ENCODE results near the gene KCNQ1. TPM values are rescaled to one million over a fixed set of nuclear protein-coding genes. Genes with fewer than 3 reads are reported as not detected.

The KCNQ1 gene
- total RNA-seq, 4 donors from 2014 or later: 3.2 to 12.7 (median 5.5) TPM

- TF ChIP-seq CTCF (IDR thresholded peaks at IDR 0.05; ENCODE audit: low read depth): no peak
These were observed 408.6 kb downstream of the KCNQ1 start for GRCh38 chr11:2853401-2853800.

- no peak for TF ChIP-seq CTCF (IDR thresholded peaks at IDR 0.05; ENCODE audit: low read depth)
These were observed 409.3 kb downstream of the KCNQ1 start for GRCh38 chr11:2853997-2854560.

GRCh38 chr11:2855162-2855561 lies 410.4 kb downstream of the KCNQ1 start:
- TF ChIP-seq CTCF (IDR thresholded peaks at IDR 0.05; ENCODE audit: low read depth): no peak

- TF ChIP-seq CTCF (IDR thresholded peaks at IDR 0.05; ENCODE audit: low read depth): no peak
These were observed 412.5 kb downstream of the KCNQ1 start for GRCh38 chr11:2857276-2857675.

- TF ChIP-seq CTCF (IDR thresholded peaks at IDR 0.05; ENCODE audit: low read depth): no peak
These were observed 413.1 kb downstream of the KCNQ1 start for GRCh38 chr11:2857918-2858317.

- no peak for TF ChIP-seq CTCF (IDR thresholded peaks at IDR 0.05; ENCODE audit: low read depth)
These were observed 414.3 kb downstream of the KCNQ1 start for GRCh38 chr11:2858995-2859698.

GRCh38 chr11:2859699-2860037 lies 414.9 kb downstream of the KCNQ1 start:
- TF ChIP-seq CTCF (IDR thresholded peaks at IDR 0.05; ENCODE audit: low read depth): no peak
